Measurements from ENCODE around the gene SLC25A44. TPM values are rescaled to one million over a fixed set of nuclear protein-coding genes. Genes with fewer than 3 reads are reported as not detected.
"Not testable (repeated sequence)": the region's sequence is repeated elsewhere in the genome, so short reads cannot be mapped to it uniquely, and the experiment has no call there.

SLC25A44 gene
- total RNA-seq, 1 donor from 2014 or later, result 13.5 TPM

DNA sequence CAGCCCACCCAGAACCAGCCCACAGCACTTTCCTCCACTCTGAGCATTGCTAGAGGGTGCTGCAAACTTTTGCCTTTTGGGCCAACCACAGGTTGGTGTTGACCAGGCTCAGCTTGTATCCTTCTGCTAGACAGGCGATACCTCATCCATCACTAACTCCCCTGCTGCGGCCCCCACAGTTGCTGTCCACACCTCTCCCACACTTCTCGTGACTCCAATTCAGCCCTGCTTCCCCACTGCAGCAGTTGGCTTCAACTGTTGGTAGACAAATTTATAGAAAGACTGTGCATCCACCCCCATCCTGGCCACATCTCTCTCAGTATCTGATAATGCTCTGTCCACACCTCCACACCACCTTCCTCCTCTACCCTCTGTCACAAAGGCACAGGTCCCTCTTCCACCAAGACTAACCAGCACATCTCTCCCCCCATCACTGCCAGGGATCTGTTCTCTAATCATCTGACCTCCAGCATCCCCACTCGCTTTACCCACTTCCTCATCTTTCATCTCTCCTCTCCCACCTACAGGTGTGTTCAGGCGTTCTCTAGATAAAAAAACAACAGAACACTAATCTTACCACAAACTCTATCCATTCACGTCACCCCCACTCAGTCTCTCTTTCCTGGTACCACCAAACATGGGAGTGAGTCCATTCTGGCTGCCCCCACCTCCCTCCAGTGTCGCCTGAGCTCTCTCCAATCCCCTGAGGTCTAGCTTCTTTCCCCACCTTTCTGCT lies 15.8 kb upstream of the SLC25A44 start:
- DNase-seq (ENCODE audit: low spot score in 2 of 2), result no peak
- TF ChIP-seq, protein P1, sequence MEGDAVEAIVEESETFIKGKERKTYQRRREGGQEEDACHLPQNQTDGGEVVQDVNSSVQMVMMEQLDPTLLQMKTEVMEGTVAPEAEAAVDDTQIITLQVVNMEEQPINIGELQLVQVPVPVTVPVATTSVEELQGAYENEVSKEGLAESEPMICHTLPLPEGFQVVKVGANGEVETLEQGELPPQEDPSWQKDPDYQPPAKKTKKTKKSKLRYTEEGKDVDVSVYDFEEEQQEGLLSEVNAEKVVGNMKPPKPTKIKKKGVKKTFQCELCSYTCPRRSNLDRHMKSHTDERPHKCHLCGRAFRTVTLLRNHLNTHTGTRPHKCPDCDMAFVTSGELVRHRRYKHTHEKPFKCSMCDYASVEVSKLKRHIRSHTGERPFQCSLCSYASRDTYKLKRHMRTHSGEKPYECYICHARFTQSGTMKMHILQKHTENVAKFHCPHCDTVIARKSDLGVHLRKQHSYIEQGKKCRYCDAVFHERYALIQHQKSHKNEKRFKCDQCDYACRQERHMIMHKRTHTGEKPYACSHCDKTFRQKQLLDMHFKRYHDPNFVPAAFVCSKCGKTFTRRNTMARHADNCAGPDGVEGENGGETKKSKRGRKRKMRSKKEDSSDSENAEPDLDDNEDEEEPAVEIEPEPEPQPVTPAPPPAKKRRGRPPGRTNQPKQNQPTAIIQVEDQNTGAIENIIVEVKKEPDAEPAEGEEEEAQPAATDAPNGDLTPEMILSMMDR (IDR thresholded peaks at IDR 0.05), result no peak
- intact Hi-C loops (cut with DNase I), result no loop called here
- no peaks in the 10 kb centered on the region for H3K36me3 ChIP-seq
- no peak overlapping the region for H3K27ac ChIP-seq
- no peaks in the 10 kb centered on the region for H3K4me1 ChIP-seq
- H3K27me3 ChIP-seq, result no peaks in the 10 kb centered on the region
- H3K9me3 ChIP-seq, result no peaks in the 10 kb centered on the region
- H3K4me3 ChIP-seq, result no peak overlapping the region

DNA sequence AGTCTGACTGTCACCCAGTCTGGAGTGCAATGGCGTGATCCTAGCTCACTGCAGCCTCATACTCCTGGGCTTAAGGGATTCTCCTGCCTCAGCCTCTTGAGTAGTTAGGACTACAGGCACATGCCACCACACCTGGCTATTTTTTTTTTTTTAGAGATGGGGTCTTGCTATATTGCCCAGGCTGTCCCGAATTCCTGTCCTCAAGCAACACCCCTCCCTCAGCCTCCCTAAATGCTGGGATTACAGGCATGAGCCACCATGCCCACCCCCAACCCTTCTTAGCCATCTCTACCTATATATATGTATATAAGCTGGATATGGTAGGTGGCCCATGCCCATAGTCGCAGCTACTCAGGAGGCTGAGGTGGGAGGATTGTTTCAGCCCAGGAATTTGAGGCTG lies 13.4 kb upstream of the SLC25A44 start:
- H3K27me3 ChIP-seq, result no peaks in the 10 kb centered on the region
- no peaks in the 10 kb centered on the region for H3K9me3 ChIP-seq
- H3K27ac ChIP-seq, result no peak overlapping the region
- TF ChIP-seq, protein P1 (IDR thresholded peaks at IDR 0.05), result no peak
- H3K36me3 ChIP-seq, result no peaks in the 10 kb centered on the region
- DNase-seq (ENCODE audit: low spot score in 2 of 2), result no peak
- intact Hi-C loops (cut with DNase I), result no loop called here
- H3K4me1 ChIP-seq, result no peaks in the 10 kb centered on the region
- no peak overlapping the region for H3K4me3 ChIP-seq

DNA sequence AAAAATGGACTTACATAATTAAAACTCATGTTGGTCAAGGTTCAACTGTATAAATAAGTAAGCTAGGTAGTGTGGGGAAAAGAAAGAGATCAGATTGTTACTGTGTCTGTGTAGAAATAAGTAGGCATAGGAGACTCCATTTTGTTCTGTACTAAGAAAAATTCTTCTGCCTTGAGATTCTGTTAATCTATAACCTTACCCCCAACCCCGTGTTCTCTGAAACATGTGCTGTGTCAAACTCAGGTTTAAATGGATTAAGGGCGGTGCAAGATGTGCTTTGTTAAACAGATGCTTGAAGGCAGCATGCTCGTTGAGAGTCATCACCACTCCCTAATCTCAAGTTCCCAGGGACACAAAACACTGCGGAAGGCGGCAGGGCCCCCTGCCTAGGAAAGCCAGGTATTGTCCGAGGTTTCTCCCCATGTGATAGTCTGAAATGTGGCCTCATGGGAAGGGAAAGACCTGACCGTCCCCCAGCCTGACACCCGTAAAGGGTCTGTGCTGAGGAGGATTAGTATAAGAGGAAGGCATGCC lies 12.4 kb upstream of the SLC25A44 start:
- H3K36me3 ChIP-seq; intact Hi-C loops (cut with DNase I); H3K4me1 ChIP-seq; H3K27ac ChIP-seq; H3K4me3 ChIP-seq; DNase-seq (ENCODE audit: low spot score in 2 of 2); H3K27me3 ChIP-seq; H3K9me3 ChIP-seq: not testable (repeated sequence)

DNA sequence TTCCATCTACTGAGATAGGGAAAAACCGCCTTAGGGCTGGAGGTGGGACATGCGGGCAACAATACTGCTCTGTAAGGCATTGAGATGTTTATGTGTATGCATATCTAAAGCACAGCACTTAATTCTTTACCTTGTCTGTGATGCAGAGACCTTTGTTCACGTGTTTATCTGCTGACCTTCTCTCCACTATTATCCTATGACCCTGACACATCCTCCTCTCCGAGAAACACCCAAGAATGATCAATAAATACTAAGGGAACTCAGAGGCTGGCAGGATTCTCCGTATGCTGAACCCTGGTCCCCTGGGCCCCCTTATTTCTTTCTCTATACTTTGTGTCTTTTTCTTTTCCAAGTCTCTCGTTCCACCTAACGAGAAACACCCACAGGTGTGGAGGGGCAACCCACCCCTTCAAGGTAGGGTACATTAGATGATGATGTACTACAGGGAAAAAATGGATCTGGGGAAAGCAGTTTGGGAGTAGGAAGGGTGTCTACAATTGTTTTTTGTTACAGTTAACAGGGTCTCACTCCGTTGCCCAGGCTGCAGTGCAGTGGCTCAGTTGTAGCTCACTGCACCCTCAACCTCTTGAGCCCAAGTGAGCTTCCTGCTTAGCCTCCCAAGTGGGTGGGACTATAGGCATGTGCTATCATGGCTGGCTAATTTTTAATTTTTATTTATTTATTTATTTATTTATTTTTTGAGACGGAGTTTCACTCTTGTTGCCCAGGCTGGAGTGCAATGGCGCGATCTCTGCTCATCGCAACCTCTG lies 11.7 kb upstream of the SLC25A44 start:
- intact Hi-C loops (cut with DNase I); H3K36me3 ChIP-seq; H3K27ac ChIP-seq; H3K27me3 ChIP-seq; H3K4me3 ChIP-seq; H3K9me3 ChIP-seq; DNase-seq (ENCODE audit: low spot score in 2 of 2); H3K4me1 ChIP-seq: not testable (repeated sequence)

DNA sequence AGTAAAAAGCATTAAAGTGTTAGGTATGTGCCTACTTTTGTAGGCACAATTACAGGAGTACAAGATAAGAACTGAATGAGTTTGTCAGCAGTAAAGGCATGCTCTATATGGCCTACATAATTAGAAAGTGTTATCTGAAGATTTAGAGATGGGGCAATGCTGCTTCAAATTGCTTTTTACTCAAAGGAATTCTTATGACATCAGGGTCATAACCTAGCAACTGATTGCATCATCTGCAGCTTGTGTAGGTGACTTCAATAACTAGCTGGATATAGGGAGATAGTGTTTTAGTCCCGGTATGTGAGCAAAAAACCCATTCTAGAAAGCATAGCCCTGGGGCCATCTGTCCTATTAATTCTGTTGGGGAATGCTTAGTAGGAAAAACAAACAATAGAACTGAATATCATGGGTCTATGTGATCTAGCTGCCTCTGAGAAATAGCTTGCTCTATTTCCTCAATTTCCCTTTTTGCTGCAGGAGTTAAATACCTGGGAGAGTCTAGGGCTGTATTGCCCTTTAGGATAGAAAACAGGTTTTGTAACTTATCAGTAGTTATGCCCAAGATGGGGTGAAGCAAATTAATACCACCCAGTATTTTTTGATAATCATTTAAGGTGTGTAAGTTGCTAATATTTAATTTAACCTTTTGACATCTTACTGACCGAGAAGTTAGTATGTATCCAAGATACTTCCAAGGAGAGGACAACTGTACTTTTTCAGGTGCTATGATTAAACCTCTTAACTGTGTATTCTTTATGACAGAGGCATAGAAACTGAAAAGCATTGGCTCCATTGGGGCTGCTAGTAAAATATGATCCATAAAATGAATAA lies 7.3 kb upstream of the SLC25A44 start:
- H3K4me1 ChIP-seq; intact Hi-C loops (cut with DNase I); DNase-seq (ENCODE audit: low spot score in 2 of 2); H3K27me3 ChIP-seq; H3K4me3 ChIP-seq; H3K9me3 ChIP-seq; H3K27ac ChIP-seq; H3K36me3 ChIP-seq: not testable (repeated sequence)

DNA sequence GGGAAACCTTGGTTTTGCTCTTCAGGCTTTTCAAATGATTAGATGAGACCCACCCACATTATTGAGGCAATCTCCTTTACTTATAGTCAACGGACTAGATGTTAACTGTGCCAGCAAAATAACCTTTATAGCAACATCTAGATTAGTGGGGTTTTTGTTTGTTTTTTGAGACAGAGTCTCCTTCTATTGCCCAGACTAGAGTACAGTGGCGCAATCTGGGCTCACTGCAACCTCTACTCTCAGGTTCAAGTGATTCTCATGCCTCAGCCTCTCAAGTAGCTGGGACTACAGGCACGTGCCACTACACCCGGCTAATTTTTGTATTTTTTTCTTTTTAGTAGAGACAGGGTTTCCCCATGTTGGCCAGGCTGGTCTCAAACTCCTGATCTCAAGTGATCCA lies 3.6 kb upstream of the SLC25A44 start:
- not testable (repeated sequence) for H3K27ac ChIP-seq; H3K4me1 ChIP-seq; H3K36me3 ChIP-seq; H3K4me3 ChIP-seq; H3K9me3 ChIP-seq; DNase-seq (ENCODE audit: low spot score in 2 of 2); H3K27me3 ChIP-seq
- intact Hi-C loops (cut with DNase I), result loop anchor here (5.0 kb wide), 1 partner anchor 43 kb away; no protein-coding TSS in a partner anchor

DNA sequence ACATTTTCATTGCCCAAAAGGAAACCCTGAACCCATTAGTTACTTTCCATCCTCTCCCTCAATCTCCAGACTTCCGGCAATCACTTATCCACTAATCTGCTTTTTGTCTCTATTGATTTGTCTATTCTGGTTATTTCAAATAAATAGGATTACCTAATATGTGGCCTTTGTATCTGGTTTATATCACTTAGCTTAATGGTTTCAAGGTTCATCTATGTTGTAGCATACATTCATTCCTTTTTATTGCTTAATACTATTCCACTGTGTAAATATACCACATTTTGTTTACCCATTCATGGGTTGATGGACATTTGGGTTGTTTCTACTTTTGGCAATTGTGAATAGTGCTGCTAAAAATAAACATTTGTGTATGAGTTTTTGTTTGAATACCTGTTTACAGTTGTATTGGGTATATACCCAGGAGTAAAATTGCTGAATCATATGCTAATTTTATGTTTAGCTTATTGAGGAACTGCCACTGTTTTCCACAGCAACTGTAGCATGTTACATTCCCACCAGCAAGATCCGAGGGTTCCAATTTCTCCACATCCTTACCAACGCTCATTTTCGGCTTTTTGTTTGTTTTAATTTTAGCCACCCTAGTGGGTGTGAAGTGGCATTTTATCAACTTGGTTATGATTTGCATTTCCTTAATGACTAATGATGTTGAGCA lies 2.5 kb upstream of the SLC25A44 start:
- Histone ChIP-seq H3K27me3 (no peaks in the 10 kb centered on the region), H3K9me3 (no peaks in the 10 kb centered on the region), H3K27ac (no peak overlapping the region), H3K4me3 (no peak overlapping the region), H3K4me1 (peaks cover 7 to 9% of the 10 kb centered on the region in 2 donors), H3K36me3 (no peaks in the 10 kb centered on the region)
- intact Hi-C loops (cut with DNase I), result loop anchor here (5.0 kb wide), 1 partner anchor 44 kb away; no protein-coding TSS in a partner anchor
- TF ChIP-seq, protein P1 (IDR thresholded peaks at IDR 0.05), result no peak
- no peak for DNase-seq (ENCODE audit: low spot score in 2 of 2)
